Spleen (tissue), 11 donors: ENCODE results near the gene BCL2L11. TPM values are rescaled to one million over a fixed set of nuclear protein-coding genes. Genes with fewer than 3 reads are reported as not detected.

Experiments used
- DNase-seq: peaks from one replicate; pipeline ENCODE4 v3.0.0-alpha.2; 2020
- H3K27ac ChIP-seq, 8 donors: fragments of 200-600 bp; sonication (generic) in 7 of 8; 1 replicate in 4 of 8; 2 replicates in 4 of 8; pipeline versions ENCODE4 v1.5.0 to v1.8.0; 2016 to 2021; ENCODE audit warnings: inconsistent platforms in 4 of 8, mild to moderate bottlenecking in 4 of 8, moderate library complexity in 1 of 8
- H3K27me3 ChIP-seq, 7 donors: fragments of 200-600 bp; sonication (generic) in 6 of 7; replicated peaks in 1 of 7; 1 replicate in 4 of 7; 2 replicates in 3 of 7; pipeline versions ENCODE4 v1.5.0 to v1.8.0; 2016 to 2021; ENCODE audit warnings: inconsistent platforms in 3 of 7, mild to moderate bottlenecking in 1 of 7
- H3K36me3 ChIP-seq, 6 donors: fragments of 200-600 bp; sonication (generic) in 5 of 6; 1 replicate in 4 of 6; 2 replicates in 2 of 6; pipeline versions ENCODE4 v1.5.0 to v1.8.0; 2016 to 2021; ENCODE audit warnings: inconsistent platforms in 2 of 6
- H3K4me1 ChIP-seq, 6 donors: fragments of 200-600 bp; sonication (generic) in 5 of 6; 1 replicate in 3 of 6; 2 replicates in 3 of 6; pipeline versions ENCODE4 v1.5.0 to v1.8.0; 2016 to 2021; ENCODE audit warnings: inconsistent platforms in 3 of 6
- H3K4me3 ChIP-seq, 8 donors: fragments of 200-600 bp; sonication (generic) in 7 of 8; 1 replicate in 4 of 8; 2 replicates in 4 of 8; pipeline versions ENCODE4 v1.5.0 to v1.8.0; 2016 to 2021; ENCODE audit warnings: inconsistent platforms in 4 of 8, mild to moderate bottlenecking in 4 of 8, moderate library complexity in 2 of 8
- H3K9me3 ChIP-seq, 8 donors: fragments of 200-600 bp; sonication (generic) in 7 of 8; 1 replicate in 4 of 8; 2 replicates in 4 of 8; pipeline versions ENCODE4 v1.5.0 to v1.8.0; 2016 to 2021; ENCODE audit warnings: inconsistent platforms in 4 of 8
- POLR2A ChIP-seq, 3 donors: fragments of 450-650 bp; IDR thresholded peaks; one replicate each; pipeline ENCODE4 v1.5.1; 2017; ENCODE audit warnings: antibody characterized with exemption in 3 of 3, mild to moderate bottlenecking in 1 of 3
- POLR2AphosphoS5 ChIP-seq, 3 donors: sonication (generic); formaldehyde crosslinking; IDR thresholded peaks; one replicate each; pipeline ENCODE4 v1.5.1; 2017; ENCODE audit warnings: antibody characterized with exemption in 3 of 3
- WGBS, 5 donors: extraction: QIAGEN DNeasy Blood & Tissue Kit in 3 of 5; methylation state at CpG; one replicate each; pipeline versions ENCODE4 v1.1.5 to v1.1.7; 2013 to 2018; 5-methylcytosine and 5-hydroxymethylcytosine counted together
- intact Hi-C: fragments of 100-400 bp; cut with DNase I; formaldehyde crosslinking; loops from one replicate; pipeline ENCODE4 v1.15.0; 2023; ENCODE audit warnings: low total_unique reads
- polyA plus RNA-seq, 3 donors: library from polyadenylated mRNA; stranded (reverse); fragments of 200-250 nt; gene quantifications; one replicate each; pipeline ENCODE4 v1.2.1, GENCODE V29; 2013
- total RNA-seq, 7 donors: library from RNA; depleted of rRNA in 3 of 7; stranded (reverse); fragments of >200 nt in 3 of 7; fragmentation: NEBNext Ultra II Directional in 4 of 7; extraction: Animal tissue kit (Norgen Biotek cat#: 25700) in 4 of 7; gene quantifications; one replicate each; pipeline versions ENCODE4 v1.1.0 to v1.2.1, GENCODE V29; 2016 to 2021
- TF ChIP-seq, protein P1 (sequence below), 11 experiments: fragments of 200-600 bp in 7 of 11; fragments of 450-650 bp in 4 of 11; sonication (generic) in 4 of 11; IDR thresholded peaks in 8 of 11; conservative IDR thresholded peaks in 3 of 11; 1 replicate in 7 of 11; 2 replicates in 4 of 11; pipeline versions ENCODE4 v1.4.0 to v1.8.0; 2016 to 2021; ENCODE audit warnings: antibody characterized with exemption in 11 of 11, inconsistent platforms in 4 of 11, mild to moderate bottlenecking in 1 of 11
- donor health status: healthy with polysubstance abuse.
- donor health status: DM: no; HTN: no; CAD: no; lungs with moderate emphysema.
- donor health status: DM: no; HTN: no; CAD: no.
- donor health status: Bipolar disorder and iron deficiency.
- donor health status: healthy.
- donor health status: DM: no; HTN: no; CAD: no.
- donor health status: DM: yes; HTN: yes; CAD: no.

The BCL2L11 gene
- total and polyA plus RNA-seq, 10 donors = 4.6 to 95.2 (median 38.4) TPM

DNA sequence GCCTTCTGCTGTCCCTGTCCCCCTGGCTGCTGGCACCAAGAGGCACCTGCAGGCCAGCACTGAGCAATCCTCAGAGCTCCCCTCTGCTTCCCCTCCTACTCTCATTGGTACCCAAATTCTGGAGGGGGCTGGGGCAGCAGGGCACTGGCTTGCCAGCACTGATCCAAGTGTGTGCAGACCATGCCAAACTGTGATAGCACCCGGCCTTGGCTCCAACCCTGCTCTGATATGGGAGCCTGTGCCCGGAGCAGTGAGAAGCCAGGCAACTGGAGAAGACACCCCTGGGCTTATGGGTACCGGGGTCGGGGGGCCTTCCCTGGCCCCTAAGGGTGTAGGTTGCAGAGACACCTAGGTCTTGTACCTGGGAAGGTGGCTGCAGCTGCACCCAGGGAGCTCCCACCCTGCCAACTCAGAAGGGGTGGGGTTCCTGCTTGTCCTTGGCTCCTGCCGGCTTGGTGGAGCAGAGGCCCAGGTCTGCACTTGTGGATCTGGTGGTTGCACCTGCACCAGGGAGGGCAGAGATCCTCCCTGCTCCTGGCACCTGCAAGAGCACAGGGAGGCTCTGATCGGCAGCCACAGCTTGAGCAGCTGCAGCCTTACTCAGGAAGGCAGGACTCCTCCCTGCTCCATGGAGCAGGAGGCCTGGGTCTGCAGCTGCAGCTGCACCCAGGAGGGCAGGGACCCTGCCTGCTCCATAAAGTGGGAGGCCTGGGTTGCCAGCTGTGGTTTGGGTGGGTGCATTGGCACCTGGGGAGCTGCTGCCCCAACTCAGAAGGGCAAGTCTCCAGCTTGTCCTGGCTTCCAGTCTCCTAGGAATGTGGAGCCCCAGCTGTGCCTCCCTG is 96.3 kb downstream of the BCL2L11 start:
- intact Hi-C loops = no loop called here
- TF ChIP-seq POLR2A (IDR thresholded peaks at IDR 0.05) (no peak), POLR2AphosphoS5 (IDR thresholded peaks at IDR 0.05) (no peak)
- TF ChIP-seq, protein P1, sequence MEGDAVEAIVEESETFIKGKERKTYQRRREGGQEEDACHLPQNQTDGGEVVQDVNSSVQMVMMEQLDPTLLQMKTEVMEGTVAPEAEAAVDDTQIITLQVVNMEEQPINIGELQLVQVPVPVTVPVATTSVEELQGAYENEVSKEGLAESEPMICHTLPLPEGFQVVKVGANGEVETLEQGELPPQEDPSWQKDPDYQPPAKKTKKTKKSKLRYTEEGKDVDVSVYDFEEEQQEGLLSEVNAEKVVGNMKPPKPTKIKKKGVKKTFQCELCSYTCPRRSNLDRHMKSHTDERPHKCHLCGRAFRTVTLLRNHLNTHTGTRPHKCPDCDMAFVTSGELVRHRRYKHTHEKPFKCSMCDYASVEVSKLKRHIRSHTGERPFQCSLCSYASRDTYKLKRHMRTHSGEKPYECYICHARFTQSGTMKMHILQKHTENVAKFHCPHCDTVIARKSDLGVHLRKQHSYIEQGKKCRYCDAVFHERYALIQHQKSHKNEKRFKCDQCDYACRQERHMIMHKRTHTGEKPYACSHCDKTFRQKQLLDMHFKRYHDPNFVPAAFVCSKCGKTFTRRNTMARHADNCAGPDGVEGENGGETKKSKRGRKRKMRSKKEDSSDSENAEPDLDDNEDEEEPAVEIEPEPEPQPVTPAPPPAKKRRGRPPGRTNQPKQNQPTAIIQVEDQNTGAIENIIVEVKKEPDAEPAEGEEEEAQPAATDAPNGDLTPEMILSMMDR (IDR thresholded peaks at IDR 0.05 in 8 of 11, conservative IDR thresholded peaks at IDR 0.05 in 3 of 11) = no peak
- DNase-seq = no peak
- no peak overlapping the region for H3K4me3 ChIP-seq
- H3K27ac ChIP-seq = no peak overlapping the region
- 67 to 94% (median 93%) methylated on average over 1 to 6 of the region's 6 CpGs for WGBS, 5 donors
- H3K36me3 ChIP-seq = peaks cover 0 to 7% (median 0%) of the 10 kb centered on the region in 6 donors
- no peaks in the 10 kb centered on the region for H3K27me3 ChIP-seq
- peaks cover 0 to 35% (median 28%) of the 10 kb centered on the region in 8 donors for H3K9me3 ChIP-seq
- peaks cover 0 to 3% (median 0%) of the 10 kb centered on the region in 6 donors for H3K4me1 ChIP-seq
